PFSK-1 (cell line): Measurements from ENCODE around the gene TNFAIP8.

ENCODE experiments used
- POLR2AphosphoS5 ChIP-seq: IDR thresholded peaks from 2 replicates; pipeline ENCODE4 v1.6.1; 2012; ENCODE audit warnings: low read depth, mild to moderate bottlenecking, control low read depth, low read length, moderate library complexity
- SIN3A ChIP-seq: IDR thresholded peaks from 2 replicates; pipeline ENCODE4 v1.6.1; 2012; ENCODE audit warnings: mild to moderate bottlenecking, low read length, moderate library complexity, borderline replicate concordance; ENCODE audit not compliant: insufficient read depth
- TAF1 ChIP-seq: IDR thresholded peaks from 2 replicates; pipeline ENCODE4 v1.6.1; 2012; ENCODE audit warnings: low read length, control low read depth, borderline replicate concordance; ENCODE audit not compliant: insufficient read depth
- TF ChIP-seq, protein P1 (sequence below), 2 experiments: IDR thresholded peaks; 2 replicates each; pipeline versions ENCODE4 v1.6.1 to v1.8.0; 2011 to 2012; ENCODE audit warnings: low read depth in 2 of 2, low read length in 2 of 2, control low read depth in 1 of 2, inconsistent platforms in 1 of 2, mild to moderate bottlenecking in 1 of 2, moderate library complexity in 1 of 2; ENCODE audit not compliant: insufficient read depth in 1 of 2

DNA sequence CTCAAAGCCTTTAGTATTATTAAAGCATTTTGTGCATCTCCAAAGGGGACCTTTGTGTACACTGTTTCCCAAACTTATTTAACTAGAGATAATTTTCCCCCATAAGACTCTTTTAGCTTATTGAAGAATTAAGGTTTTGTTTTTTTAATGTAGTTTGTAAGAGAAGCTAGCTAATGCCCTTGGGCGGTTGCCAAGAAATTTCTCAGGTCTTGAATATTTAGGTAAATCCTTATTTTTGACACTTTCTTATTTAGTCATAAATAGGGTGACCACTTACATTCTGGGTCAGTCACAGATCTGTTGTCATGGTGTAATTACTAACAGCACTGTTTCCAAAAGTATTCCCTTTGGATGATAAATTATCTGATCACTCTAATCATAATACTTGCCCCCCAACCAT, 27.2 kb downstream of the TNFAIP8 start:
- TF ChIP-seq POLR2AphosphoS5: no peak
- TF ChIP-seq SIN3A: no peak
- TF ChIP-seq, protein P1, sequence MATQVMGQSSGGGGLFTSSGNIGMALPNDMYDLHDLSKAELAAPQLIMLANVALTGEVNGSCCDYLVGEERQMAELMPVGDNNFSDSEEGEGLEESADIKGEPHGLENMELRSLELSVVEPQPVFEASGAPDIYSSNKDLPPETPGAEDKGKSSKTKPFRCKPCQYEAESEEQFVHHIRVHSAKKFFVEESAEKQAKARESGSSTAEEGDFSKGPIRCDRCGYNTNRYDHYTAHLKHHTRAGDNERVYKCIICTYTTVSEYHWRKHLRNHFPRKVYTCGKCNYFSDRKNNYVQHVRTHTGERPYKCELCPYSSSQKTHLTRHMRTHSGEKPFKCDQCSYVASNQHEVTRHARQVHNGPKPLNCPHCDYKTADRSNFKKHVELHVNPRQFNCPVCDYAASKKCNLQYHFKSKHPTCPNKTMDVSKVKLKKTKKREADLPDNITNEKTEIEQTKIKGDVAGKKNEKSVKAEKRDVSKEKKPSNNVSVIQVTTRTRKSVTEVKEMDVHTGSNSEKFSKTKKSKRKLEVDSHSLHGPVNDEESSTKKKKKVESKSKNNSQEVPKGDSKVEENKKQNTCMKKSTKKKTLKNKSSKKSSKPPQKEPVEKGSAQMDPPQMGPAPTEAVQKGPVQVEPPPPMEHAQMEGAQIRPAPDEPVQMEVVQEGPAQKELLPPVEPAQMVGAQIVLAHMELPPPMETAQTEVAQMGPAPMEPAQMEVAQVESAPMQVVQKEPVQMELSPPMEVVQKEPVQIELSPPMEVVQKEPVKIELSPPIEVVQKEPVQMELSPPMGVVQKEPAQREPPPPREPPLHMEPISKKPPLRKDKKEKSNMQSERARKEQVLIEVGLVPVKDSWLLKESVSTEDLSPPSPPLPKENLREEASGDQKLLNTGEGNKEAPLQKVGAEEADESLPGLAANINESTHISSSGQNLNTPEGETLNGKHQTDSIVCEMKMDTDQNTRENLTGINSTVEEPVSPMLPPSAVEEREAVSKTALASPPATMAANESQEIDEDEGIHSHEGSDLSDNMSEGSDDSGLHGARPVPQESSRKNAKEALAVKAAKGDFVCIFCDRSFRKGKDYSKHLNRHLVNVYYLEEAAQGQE (IDR thresholded peaks at IDR 0.05; ENCODE audit: insufficient read depth in 1 of 2, low read depth in 2 of 2, low read length in 2 of 2): no peak
- no peak for TF ChIP-seq TAF1
